Activated gamma-delta T cell (primary cell): ENCODE results near the gene KCNN3.
"Not testable (repeated sequence)": the region's sequence is repeated elsewhere in the genome, so short reads cannot be mapped to it uniquely, and the experiment has no call there.

Source experiments
- DNase-seq: peaks from one replicate; lab custom pipeline; 2025; lab: John Stamatoyannopoulos, UW

The KCNN3 gene

DNA sequence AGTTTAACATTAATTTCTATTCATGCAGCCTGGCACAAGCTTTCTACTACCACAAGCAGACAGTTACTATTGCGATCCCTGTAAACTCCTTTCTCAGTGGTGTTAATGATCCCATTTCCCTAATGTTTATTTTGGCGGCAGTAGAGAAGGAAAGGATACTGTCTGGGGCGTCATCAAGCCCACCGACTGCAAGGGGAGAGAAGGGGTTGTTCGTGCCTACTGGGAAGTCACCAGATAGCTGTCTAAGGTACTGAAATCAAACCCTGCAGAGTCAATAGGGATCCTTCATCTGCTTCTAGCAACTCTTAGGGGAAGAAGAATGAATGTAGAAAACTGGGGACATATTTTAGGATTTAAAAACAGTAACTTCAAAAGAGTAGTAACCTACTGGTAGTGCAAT is 166.9 kb downstream of the KCNN3 start:
- no peak for DNase-seq

DNA sequence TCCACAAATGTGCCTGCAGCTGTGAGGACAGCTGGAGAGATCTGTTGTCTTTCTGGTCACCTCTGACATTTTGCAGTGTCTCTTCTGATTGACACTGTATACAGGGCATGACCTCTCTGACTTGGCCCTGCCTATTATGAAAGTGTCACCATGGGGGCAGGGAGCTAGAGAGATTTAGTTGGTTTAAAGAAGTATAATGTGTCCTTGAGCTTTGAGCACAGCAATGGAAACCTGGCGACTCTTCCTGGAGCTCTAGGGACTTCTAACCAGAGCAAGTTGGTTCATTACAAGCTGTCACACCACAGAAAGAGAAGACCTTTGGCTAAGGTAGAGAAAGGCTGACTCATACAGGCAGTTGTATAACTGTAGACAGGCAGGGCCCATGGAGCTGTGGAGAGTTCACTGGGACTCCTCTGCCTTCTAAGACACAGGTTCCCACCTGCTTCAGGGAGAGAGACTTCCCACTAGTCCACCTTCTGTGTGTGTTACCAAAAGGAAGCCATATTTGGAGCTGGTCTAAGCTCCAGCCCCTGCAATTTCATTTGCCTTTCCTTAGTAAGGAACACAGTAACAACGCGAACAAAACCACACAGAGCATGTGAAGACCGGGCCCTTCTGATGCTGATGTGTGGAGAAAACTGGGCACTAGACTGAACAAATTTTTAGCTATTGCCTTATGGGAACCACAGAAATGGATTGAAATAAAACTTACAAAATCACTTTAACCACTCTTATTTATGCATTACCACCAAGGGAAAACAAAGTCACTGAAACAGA is 171.6 kb downstream of the KCNN3 start:
- DNase-seq: no peak

DNA sequence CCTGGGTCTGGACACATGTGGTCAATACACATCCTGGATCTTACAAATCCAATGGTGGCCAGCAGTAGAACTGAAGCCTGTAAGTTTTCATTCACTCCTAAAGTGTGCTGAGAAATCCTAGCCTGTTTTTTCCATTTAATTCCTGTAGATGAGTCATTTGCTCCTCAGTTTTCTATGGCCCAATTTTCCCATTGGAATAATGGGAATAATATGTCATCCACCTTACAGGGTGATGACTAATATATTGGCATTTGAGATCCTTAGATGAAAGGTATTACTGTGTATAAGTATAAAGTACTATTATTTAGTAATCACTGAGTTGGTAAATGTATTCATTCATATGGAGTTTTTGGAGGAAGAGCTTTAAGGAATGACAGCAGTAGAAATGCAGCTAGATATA is 172.4 kb downstream of the KCNN3 start:
- DNase-seq: no peak

DNA sequence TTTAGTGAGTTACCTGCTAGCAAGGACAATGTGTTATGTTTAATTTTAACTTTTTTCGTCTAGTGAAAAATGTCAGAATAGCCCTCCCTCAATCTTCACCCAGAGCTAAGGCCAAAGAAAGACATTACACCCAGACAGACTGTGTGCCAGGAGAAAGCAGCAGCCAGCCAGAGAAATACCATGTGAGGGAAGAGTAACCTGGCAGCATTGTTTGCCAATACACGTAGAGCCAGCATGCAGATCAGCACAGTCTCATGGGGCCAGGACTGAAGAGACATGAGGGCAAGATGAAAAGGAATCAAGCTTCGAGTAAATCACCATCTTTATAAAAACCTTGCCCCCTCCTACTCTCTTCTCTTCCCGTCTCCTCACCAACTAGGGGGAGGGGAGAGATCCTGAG is 173.6 kb downstream of the KCNN3 start:
- no peak for DNase-seq

DNA sequence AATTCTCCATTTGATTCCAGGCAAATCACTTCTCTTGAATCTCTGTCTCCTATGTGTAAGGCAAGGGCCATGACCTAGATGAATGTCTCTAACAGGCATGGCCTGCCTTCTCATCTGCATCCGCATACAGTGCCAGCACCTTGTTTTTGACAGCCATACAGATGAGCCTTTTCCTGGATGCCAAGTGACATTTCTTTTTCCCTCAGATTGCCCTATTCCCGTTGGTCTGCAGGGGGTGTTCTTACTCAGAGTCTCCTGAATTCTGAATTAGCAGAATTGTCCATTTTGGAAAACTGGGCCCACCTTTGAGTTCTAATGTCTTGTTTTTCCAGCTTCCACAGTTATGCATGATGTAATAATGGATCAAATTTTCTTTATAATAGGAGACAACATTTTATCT is 174.1 kb downstream of the KCNN3 start:
- DNase-seq: no peak

DNA sequence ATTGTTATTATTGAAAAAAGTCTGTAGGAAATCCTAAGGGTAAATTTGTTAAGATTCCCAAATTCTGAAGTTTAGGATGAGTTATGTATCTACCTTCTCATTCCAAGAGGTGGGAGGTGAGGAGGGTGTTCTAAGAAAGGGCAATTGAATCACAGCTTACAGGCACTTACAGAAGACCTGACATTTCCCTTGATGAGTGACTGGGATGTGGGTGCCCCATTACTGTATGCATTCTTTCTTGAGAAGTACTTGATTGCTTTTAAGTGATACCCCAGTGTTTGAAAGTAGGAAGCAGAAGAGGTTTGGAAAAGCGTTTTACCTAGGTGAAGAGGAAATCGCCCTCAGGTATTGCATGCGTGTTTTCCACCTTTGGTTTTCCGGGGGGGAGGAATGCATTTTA is 175.1 kb downstream of the KCNN3 start:
- DNase-seq: no peak

DNA sequence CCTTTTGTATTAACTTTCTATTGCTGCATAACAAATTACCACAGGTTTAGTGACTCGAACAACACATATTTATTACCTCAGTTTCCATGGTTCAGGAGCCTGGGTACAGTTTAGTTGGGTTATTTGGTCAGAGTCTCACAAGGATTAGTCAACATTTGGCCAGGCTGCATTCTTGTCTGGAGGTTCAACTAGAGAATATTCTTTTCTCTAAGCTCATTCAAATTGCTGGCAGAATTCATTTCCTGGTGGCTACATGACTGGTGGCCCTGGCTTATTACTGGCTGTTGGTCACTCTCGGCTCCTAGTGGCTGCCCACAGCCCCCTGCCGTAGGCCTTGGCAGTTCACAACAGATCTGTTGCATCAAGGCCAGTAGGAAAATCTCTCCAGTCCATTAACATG is 181.0 kb downstream of the KCNN3 start:
- DNase-seq: no peak

DNA sequence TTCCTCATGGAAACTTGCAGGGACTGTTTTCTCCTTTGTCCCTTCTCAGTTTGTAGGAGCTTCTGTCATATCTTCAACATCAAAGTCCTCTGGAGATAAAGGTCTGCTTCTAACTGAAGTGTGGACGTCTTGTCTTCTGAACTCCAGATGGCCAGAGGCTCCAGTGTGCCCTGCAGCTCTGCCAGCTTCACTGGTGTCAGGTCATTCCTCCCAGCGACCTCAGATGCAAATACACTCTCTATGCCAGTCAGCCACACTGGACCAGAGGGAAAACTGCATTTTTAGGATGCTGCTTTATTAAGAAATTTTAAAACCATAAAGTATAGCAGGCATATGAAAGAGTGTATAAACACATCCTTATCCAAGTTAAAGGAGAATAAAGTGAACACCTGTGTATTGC is 183.6 kb downstream of the KCNN3 start:
- no peak for DNase-seq

DNA sequence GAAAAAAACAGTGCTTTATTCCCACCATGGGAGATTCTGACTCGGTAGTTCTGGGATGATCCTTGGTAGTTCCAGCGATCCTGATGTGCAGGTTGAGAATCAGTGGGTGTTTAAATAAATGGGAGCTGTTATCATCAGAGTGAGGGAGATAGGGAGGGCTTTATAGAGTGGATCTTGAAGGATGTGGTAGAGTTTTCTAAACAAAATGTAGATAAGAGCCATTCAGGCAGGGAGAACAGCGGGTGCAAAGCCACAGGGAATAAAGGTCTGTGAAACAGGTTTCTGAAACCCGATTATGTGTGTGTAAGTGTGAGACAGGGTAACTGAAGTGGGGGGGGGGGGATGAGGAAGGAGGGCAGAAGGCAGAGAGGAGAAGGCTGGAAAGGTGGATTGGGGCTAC is 186.3 kb downstream of the KCNN3 start:
- no peak for DNase-seq

DNA sequence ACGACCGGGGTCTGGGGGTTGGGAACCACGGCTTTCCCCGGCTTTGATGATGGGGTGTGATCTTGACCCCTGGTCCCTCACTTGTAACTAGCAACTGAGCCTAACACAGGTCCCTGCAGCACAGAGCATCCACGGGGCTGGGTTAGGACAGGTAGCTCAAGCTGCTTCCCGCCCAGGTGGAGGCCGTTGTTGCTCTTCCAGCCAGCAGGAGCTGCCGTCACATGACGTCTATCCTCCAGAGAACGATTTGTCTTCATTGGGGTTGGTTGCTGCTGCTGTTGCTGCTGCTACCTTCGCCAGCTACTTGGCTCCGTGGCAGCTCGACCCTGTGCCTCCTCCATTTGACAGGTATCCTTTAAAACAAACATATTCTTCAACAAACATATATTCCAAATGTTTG is 187.8 kb downstream of the KCNN3 start:
- no peak for DNase-seq

DNA sequence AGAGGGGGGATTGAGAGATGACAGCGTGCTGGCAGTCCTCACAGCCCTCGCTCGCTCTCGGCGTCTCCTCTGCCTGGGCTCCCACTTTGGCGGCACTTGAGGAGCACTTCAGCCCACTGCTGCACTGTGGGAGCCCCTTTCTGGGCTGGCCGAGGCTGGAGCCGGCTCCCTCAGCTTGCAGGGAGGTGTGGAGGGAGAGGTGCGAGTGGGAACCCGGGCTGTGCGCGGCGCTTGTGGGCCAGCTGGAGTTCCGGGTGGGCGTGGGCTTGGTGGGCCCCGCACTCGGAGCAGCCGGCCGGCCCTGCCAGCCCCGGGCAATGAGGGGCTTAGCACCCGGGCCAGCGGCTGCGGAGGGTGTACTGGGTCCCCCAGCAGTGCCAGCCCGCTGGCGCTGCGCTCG is 192.2 kb downstream of the KCNN3 start:
- not testable (repeated sequence) for DNase-seq

DNA sequence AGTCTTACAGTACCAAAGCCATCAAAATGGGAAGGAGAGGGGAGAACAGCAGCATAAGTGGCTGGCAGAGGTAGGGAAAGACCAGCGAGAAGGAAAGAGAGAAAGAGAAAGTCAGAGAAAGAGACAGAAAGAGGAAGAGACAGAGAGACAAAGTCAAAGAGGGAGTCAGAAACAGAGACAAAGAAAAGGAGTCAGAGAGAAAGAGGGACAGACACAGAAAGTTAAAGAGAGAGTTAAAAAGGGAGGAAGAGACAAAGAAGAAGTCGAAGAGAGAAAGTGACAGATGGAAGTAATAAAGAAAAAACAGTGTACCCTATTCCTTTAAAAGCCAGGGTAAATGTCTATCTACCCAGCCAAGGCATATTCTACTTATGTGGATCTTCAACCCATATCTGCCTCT is 193.2 kb downstream of the KCNN3 start:
- not testable (repeated sequence) for DNase-seq

DNA sequence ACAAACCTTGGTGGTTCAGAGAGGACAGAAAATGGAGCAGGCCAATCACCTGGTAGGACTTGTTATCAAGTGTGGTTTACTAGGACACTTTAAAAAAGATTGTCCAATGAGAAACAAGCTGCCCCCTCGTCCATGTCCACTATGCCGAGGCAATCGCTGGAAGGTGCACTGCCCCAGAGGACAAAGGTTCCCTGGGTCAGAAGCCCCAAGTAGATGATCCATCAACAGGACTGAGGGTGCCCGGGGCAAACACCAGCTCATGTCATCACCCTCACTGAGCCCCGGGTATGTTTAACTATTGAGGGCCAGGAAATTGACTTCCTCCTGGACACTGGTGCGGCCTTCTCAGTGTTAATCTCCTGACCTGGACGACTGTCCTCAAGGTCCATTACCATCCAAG is 195.6 kb downstream of the KCNN3 start:
- DNase-seq: not testable (repeated sequence)

DNA sequence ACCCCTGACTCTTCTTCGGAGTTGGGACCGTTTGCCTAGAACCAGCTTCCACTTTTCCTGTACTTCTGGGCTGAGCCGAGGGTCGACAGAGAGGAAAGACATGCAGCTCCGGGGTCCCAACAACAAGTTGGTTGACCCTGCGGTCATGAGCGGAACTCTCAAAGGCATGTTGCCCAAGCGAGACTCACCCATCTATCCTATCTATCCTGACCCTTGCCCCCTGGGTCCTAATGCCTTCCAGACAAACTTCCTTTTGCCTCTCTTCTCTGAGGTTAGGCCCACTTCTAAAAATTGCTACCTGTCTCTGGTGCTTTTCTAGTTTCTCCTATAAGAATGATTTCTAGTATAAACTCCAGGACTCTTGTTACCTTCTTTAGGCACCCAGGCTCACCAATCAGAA is 197.8 kb downstream of the KCNN3 start:
- DNase-seq: not testable (repeated sequence)

DNA sequence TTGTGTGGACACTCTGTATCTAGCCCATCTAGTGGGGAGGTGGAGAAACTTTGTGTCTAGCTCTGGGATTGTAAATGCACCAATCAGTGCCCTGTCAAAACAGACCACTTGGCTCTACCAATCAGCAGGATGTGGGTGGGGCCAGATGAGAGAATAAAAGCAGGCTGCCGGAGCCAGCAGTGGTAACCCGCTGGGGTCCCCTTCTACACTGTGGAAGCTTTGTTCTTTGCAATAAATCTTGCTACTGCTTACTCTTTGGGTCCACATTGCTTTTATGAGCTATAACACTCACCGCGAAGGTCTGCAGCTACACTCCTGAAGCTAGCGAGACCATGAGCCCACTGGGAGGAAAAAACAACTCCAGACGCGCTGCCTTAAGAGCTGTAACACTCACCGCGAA is 198.7 kb downstream of the KCNN3 start:
- not testable (repeated sequence) for DNase-seq

DNA sequence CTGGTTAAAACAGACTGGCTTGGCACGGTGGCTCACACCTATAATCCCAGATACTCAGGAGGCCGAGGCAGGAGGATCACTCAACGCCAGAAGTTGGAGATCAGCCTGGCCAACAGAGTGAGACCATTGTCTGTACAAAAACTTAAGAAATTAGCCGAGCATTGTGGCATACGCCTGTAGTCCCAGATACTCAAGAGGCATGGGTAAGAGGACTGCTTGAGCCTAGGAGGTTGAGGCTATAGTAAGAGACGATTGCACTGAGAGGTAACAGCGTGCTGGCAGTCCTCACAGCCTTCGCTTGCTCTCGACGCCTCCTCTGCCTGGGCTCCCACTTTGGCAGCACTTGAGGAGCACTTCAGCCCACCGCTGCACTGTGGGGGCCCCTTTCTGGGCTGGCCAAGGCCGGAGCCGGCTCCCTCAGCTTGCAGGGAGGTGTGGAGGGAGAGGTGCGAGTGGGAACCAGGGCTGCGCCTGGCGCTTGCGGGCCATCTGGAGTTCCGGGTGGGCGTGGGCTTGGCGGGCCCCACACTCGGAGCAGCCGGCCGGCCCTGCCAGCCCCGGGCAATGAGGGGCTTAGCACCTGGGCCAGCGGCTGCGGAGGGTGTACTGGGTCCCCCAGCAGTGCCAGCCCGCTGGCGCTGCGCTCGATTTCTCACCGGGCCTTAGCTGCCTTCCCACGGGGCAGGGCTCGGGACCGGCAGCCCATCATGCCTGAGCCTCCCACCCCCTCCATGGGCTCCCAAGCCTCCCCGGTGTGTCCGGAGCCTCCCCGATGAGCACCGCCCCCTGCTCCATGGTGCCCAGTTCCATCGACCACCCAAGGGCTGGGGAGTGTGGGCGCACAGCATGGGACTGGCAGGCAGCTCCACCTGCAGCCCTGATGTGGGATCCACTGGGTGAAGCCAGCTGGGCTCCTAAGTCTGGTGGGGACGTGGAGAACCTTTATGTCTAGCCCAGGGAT is 199.5 kb downstream of the KCNN3 start:
- DNase-seq: not testable (repeated sequence)

DNA sequence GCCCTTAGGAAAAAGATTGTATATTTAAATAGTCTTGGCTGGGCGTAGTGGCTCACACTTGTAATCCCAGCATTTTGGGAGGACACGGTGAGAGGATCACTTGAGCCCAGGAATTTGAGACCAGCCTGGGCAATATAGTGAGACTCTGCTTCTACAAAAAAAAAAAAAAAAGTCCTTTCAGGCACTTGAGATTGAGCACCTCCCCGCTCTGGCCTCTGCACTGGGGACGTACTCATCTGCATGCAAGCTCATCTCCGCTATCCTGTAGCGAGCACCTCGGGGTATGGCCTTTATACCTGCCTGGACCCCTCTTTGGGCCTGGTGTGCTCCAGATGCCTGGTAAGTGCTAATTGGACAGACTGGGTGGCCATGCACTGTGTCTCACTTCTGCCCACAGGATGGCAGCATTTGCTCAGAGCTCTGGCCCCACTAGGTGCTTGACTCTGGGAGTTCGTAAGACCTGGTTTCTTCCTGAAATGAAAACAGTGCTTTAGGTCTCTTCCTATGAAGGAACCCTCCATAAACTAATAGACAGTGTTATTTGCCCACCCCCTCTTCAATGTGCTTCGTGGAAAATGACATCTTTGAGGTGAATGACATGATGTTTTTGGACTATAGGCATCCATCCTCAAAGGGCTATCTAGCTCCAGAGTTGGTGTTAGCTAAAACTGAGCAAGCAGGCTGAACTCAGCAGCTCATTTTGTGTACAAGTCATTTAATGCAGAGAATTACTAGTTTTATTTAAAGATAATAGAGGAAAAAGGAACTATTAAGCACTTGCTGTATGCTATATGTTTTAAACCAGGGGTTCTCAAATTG is 200.4 kb downstream of the KCNN3 start:
- DNase-seq: no peak

DNA sequence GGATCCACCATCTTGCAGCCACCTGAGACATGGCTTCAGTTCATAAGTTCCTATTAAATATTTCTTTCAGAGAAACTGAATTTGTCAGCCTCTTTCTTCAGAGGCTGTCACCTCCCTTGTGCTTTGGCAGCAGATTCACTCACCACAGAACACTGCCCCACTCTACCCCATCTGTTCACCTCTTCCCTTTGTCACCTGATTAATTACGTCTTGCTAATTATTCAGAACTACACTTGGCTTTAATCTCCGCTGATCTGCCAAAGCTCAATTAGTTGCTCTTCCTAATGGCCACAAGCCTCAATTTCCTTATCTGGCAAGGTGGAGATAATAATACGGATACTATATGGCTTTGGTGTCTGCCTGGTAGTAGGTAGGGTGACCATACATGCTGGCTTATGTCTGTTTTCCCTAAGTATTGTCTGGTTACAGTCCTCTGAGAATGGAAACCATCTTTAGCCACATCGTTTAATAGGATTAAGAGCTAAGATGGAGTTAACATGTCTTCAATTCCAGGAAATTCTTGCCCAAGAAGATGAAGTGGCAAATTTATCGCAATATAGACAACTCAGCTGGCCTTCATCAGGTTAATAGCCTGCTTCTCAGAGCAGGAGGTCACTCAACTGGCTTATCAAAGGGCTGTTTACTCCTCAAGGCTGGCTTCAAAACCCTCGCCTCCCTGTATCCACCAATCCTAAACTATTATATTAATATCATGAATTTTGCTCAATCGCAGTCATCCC is 203.9 kb downstream of the KCNN3 start:
- no peak for DNase-seq

DNA sequence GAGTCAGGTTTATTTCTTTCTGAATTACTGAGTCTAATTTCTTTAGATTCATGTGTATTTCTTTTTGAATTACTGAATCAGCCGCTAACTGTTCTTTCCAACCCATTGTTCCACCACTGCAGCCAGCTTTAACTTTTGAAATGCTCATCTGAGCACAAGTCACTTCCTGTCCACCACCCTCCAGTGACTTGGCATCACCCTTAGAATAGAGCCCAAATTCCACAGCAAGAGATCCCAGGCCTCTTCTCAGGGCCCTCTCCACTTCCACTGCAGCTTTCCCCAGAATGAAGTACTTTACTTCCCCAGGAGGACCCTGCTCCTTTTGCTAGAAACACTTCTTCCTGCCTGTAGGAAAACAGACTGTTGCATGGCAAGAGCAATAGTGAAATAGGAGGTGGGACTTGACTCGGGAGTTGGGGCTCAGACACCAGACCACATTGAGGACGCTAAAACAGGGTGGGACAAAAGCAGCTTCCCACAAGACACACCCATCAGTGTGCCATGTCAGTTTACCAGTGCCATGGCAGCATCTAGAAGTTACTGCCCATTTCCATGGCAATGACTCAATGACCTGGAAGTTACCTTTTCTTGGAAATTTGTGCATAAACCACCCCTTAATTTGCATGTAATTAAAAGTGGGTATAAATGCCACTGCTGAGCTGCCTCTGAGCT is 205.6 kb downstream of the KCNN3 start:
- DNase-seq: no peak

DNA sequence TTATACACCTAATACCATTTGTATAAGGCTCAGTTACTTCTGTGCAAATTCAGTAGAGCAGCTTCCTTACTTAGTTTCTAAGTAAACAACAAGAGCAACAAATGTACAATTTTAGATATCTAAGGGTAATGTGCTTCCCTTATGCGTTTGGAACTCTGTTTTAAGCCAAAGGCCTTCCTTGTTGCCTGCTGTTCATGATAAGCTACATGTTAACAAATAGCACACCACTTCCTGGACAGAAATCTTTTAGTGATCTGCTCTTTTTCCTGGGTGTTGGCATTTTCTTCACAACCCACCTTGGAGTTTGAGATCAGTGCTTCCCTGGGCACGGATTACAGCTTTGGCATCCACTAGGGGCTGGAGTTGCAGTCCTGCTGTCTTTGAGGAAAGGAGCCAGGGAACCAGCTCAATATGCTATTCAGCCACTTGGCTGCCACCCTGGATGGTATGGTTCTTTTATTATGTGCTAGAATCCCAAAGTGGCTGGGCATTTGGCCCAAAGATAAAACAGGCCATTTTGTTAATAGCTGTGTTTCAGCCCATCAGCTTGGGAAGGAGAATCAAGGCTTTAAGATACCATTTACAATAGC is 206.5 kb downstream of the KCNN3 start:
- DNase-seq: no peak

DNA sequence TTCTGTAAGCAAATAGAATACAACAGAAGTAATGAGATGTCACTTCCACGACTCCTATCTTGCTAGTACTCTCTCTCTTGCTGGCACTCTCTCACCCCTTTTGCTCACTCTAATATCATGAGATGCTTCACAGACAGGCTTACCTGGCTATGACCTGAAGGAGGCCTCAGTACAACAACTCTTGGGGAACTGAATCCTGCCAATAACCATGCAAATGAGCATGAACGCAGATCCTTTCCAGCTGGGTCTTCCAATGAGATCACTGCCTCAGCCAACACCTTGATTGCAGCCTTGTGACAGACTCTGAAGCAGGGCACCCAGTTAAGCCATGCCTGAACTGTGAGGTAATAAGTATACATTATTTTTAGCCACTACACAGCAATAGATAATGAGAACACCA is 209.0 kb downstream of the KCNN3 start:
- DNase-seq: no peak
